Parathyroid adenoma (tissue), 2 donors: ENCODE data around the gene STAM.

Experiments
- H2AFZ ChIP-seq: fragments of 300-600 bp; sonication (generic); one replicate; pipeline ENCODE4 v1.7.0; 2017; ENCODE audit warnings: antibody characterized with exemption, mild to moderate bottlenecking
- H3K27ac ChIP-seq: fragments of 300-600 bp; sonication (generic); one replicate; pipeline ENCODE4 v1.7.0; 2017
- H3K27me3 ChIP-seq: fragments of 300-600 bp; sonication (generic); one replicate; pipeline ENCODE4 v1.7.0; 2017; ENCODE audit warnings: low read length; ENCODE audit not compliant: control insufficient read depth, insufficient read depth
- H3K36me3 ChIP-seq: fragments of 300-600 bp; sonication (generic); one replicate; pipeline ENCODE4 v1.7.0; 2017; ENCODE audit warnings: low read length; ENCODE audit not compliant: control insufficient read depth, insufficient read depth
- H3K4me1 ChIP-seq: fragments of 300-600 bp; sonication (generic); one replicate; pipeline ENCODE4 v1.7.0; 2017; ENCODE audit warnings: control low read depth
- H3K4me2 ChIP-seq: fragments of 300-600 bp; sonication (generic); one replicate; pipeline ENCODE4 v1.7.0; 2017; ENCODE audit warnings: low read length
- H3K4me3 ChIP-seq: fragments of 300-600 bp; sonication (generic); one replicate; pipeline ENCODE4 v1.7.0; 2017; ENCODE audit warnings: low read depth, low read length
- H3K79me2 ChIP-seq: fragments of 300-600 bp; sonication (generic); one replicate; pipeline ENCODE4 v1.7.0; 2017; ENCODE audit warnings: control low read depth
- H3K9ac ChIP-seq: fragments of 300-600 bp; sonication (generic); one replicate; pipeline ENCODE4 v1.7.0; 2017; ENCODE audit warnings: mild to moderate bottlenecking
- H3K9me3 ChIP-seq: fragments of 300-600 bp; sonication (generic); one replicate; pipeline ENCODE4 v1.7.0; 2017; ENCODE audit warnings: low read length; ENCODE audit not compliant: control insufficient read depth
- CTCF ChIP-seq: fragments of 300-600 bp; sonication (generic); IDR thresholded peaks from one replicate; pipeline ENCODE4 v1.7.0; 2017; ENCODE audit warnings: antibody characterized with exemption, mild to moderate bottlenecking
- donor health status: primary hyperparathyroidism.

STAM gene

GRCh38 chr10:17662193-17663138 is 18.5 kb downstream of the STAM start:
- Histone ChIP-seq H3K4me2 (no peak overlapping the region), H3K4me3 (no peak overlapping the region), H3K4me1 (no peaks in the 10 kb centered on the region), H3K27me3 (no peaks in the 10 kb centered on the region), H3K36me3 (no peaks in the 10 kb centered on the region), H3K9ac (no peak overlapping the region), H3K27ac (no peak overlapping the region), H3K9me3 (no peaks in the 10 kb centered on the region), H3K79me2 (peaks cover 9% of the 10 kb centered on the region), H2AFZ (no peak overlapping the region)
- no peak for TF ChIP-seq CTCF

GRCh38 chr10:17663450-17663849 is 19.5 kb downstream of the STAM start:
- Histone ChIP-seq H2AFZ (no peak overlapping the region), H3K9me3 (no peaks in the 10 kb centered on the region), H3K27ac (no peak overlapping the region), H3K4me3 (no peak overlapping the region), H3K4me2 (no peak overlapping the region), H3K9ac (no peak overlapping the region), H3K36me3 (no peaks in the 10 kb centered on the region), H3K27me3 (no peaks in the 10 kb centered on the region), H3K4me1 (no peaks in the 10 kb centered on the region), H3K79me2 (peaks cover 5% of the 10 kb centered on the region)
- no peak for TF ChIP-seq CTCF

- peaks cover 2% of the 10 kb centered on the region for H3K79me2 ChIP-seq
- no peak overlapping the region for H3K4me2 ChIP-seq
- H3K4me3 ChIP-seq, result no peak overlapping the region
- no peaks in the 10 kb centered on the region for H3K4me1 ChIP-seq
- H3K36me3 ChIP-seq, result no peaks in the 10 kb centered on the region
- TF ChIP-seq CTCF, result no peak
- H2AFZ ChIP-seq, result no peak overlapping the region
- H3K27ac ChIP-seq, result no peak overlapping the region
- H3K9me3 ChIP-seq, result no peaks in the 10 kb centered on the region
- H3K27me3 ChIP-seq, result no peaks in the 10 kb centered on the region
- no peak overlapping the region for H3K9ac ChIP-seq
Measured at GRCh38 chr10:17665747-17666146, 21.8 kb downstream of the STAM start.

- H3K27me3 ChIP-seq, result no peaks in the 10 kb centered on the region
- H3K36me3 ChIP-seq, result no peaks in the 10 kb centered on the region
- H3K4me1 ChIP-seq, result peaks cover 12% of the 10 kb centered on the region
- H3K4me2 ChIP-seq, result no peak overlapping the region
- TF ChIP-seq CTCF, result no peak
- H3K9me3 ChIP-seq, result no peaks in the 10 kb centered on the region
- no peak overlapping the region for H3K4me3 ChIP-seq
- H3K27ac ChIP-seq, result no peak overlapping the region
- peaks cover 2% of the 10 kb centered on the region for H3K79me2 ChIP-seq
- H3K9ac ChIP-seq, result no peak overlapping the region
- no peak overlapping the region for H2AFZ ChIP-seq
Measured at GRCh38 chr10:17668435-17669184, 24.7 kb downstream of the STAM start.
